Ascending aorta (tissue), 2 donors: ENCODE data around the gene UTS2R. TPM values are rescaled to one million over a fixed set of nuclear protein-coding genes. Genes with fewer than 3 reads are reported as not detected.

Experiments used
- DNase-seq, 2 donors: peaks; one replicate each; pipeline ENCODE4 v3.0.0-alpha.2; 2019; ENCODE audit warnings: low spot score in 2 of 2
- H3K27ac ChIP-seq, 2 donors: fragments of 200-600 bp; sonication (generic); one replicate each; pipeline ENCODE4 v1.5.1; 2016 to 2017; ENCODE audit warnings: mild to moderate bottlenecking in 1 of 2
- H3K27me3 ChIP-seq: fragments of 200-600 bp; sonication (generic); one replicate; pipeline ENCODE4 v1.5.1; 2017
- H3K36me3 ChIP-seq, 2 donors: fragments of 200-600 bp; sonication (generic); one replicate each; pipeline ENCODE4 v1.5.1; 2016
- H3K4me1 ChIP-seq, 2 donors: fragments of 200-600 bp; sonication (generic); one replicate each; pipeline ENCODE4 v1.5.1; 2016 to 2017; ENCODE audit warnings: mild to moderate bottlenecking in 1 of 2
- H3K4me3 ChIP-seq, 2 donors: fragments of 200-600 bp; sonication (generic); one replicate each; pipeline ENCODE4 v1.5.1; 2016 to 2017; ENCODE audit warnings: mild to moderate bottlenecking in 1 of 2
- H3K9me3 ChIP-seq, 2 donors: fragments of 200-600 bp; sonication (generic); one replicate each; pipeline ENCODE4 v1.5.1; 2016
- intact Hi-C: fragments of 100-400 bp; cut with DNase I; formaldehyde crosslinking; loops from one replicate; pipeline ENCODE4 v1.15.1; 2023
- total RNA-seq: library from RNA; depleted of rRNA; stranded (reverse); fragments of >200 nt; gene quantifications from one replicate; pipeline ENCODE4 v1.1.0, GENCODE V29; 2016
- TF ChIP-seq, protein P1 (sequence below), 3 experiments: fragments of 200-600 bp in 2 of 3; fragments of 450-650 bp in 1 of 3; sonication (generic) in 2 of 3; IDR thresholded peaks; one replicate each; pipeline ENCODE4 v1.5.1; 2016 to 2019; ENCODE audit warnings: antibody characterized with exemption in 3 of 3, mild to moderate bottlenecking in 1 of 3, moderate library complexity in 1 of 3

UTS2R gene
- not detected for total RNA-seq

- Histone ChIP-seq H3K4me1 (peaks cover 9 to 10% of the 10 kb centered on the region in 2 donors), H3K4me3 (peak within 1 kb of the TSS; percentile 32 to 52), H3K27ac (no peak within 1 kb of the TSS), H3K36me3 (no peaks in the 10 kb centered on the region), H3K9me3 (no peaks in the 10 kb centered on the region), H3K27me3 (peaks cover 14% of the 10 kb centered on the region)
- DNase-seq: no peak
- intact Hi-C loops: no loop called here
- TF ChIP-seq, protein P1, sequence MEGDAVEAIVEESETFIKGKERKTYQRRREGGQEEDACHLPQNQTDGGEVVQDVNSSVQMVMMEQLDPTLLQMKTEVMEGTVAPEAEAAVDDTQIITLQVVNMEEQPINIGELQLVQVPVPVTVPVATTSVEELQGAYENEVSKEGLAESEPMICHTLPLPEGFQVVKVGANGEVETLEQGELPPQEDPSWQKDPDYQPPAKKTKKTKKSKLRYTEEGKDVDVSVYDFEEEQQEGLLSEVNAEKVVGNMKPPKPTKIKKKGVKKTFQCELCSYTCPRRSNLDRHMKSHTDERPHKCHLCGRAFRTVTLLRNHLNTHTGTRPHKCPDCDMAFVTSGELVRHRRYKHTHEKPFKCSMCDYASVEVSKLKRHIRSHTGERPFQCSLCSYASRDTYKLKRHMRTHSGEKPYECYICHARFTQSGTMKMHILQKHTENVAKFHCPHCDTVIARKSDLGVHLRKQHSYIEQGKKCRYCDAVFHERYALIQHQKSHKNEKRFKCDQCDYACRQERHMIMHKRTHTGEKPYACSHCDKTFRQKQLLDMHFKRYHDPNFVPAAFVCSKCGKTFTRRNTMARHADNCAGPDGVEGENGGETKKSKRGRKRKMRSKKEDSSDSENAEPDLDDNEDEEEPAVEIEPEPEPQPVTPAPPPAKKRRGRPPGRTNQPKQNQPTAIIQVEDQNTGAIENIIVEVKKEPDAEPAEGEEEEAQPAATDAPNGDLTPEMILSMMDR (IDR thresholded peaks at IDR 0.05): no peak
These were observed at the start of gene UTS2R for GRCh38 chr17:82371333-82372248. Gene UTS2R (plus strand): TSS chr17:82371765. CDS start chr17:82374325, 2,560 bp downstream.

- Histone ChIP-seq H3K9me3 (no peaks in the 10 kb centered on the region), H3K27me3 (peaks cover 5% of the 10 kb centered on the region), H3K4me1 (peaks cover 0 to 5% of the 10 kb centered on the region in 2 donors), H3K36me3 (no peaks in the 10 kb centered on the region), H3K27ac (no peak overlapping the region), H3K4me3 (no peak overlapping the region)
- TF ChIP-seq, protein P1 (IDR thresholded peaks at IDR 0.05): no peak
- intact Hi-C loops: loop anchor here (1.0 to 2.0 kb wide), 2 partner anchors 85 to 116 kb away; no protein-coding TSS in a partner anchor
- no peak for DNase-seq
These were observed 49.6 kb upstream of the UTS2R start for GRCh38 chr17:82321947-82322466.

GRCh38 chr17:82322526-82323453, 48.8 kb upstream of the UTS2R start:
- TF ChIP-seq, protein P1 (IDR thresholded peaks at IDR 0.05): no peak
- Histone ChIP-seq H3K4me3 (no peak overlapping the region), H3K36me3 (no peaks in the 10 kb centered on the region), H3K4me1 (peaks cover 0 to 5% of the 10 kb centered on the region in 2 donors), H3K27ac (no peak overlapping the region), H3K9me3 (no peaks in the 10 kb centered on the region), H3K27me3 (peaks cover 5% of the 10 kb centered on the region)
- DNase-seq: no peak
- intact Hi-C loops: no loop called here

DNA sequence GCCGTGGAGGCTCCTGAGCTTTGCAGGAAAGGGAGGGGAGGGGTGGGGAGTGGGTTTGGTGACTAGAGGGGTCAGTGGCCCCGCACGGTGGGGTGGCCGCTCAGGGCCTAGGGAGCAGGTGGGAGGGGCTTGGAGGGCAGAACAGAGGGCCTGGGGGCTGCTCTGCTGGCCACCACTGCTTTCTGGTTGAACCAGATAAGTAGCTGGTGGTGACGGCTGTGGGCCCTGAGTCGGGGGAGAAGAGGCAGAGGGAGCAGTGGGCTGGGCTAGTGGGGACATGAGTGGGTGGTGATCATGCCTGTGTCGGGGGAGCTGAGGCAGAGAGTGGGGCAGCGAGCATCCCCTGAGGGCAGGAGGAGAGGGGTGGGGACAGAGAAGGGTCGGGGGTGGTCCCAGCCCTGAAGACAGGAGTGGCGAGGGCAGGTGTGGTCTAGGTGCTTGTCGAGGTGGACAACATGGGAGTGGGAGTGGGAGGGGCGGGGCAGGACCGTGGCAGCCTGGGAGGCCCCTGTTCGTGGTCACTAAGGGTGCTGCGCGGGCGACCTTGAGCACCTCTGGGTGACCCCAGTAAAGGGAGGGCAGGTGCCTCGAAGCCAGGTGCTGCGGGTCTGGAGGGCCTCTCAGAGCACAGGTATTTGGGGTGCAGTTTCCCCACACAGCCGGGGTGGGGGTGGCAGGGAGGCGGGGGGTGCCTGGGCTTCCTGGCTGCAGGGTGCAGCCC, 47.9 kb upstream of the UTS2R start:
- no peaks in the 10 kb centered on the region for H3K9me3 ChIP-seq
- TF ChIP-seq, protein P1 (IDR thresholded peaks at IDR 0.05): no peak
- no peak overlapping the region for H3K4me3 ChIP-seq
- DNase-seq: no peak
- intact Hi-C loops: no loop called here
- H3K36me3 ChIP-seq: no peaks in the 10 kb centered on the region
- no peak overlapping the region for H3K27ac ChIP-seq
- H3K27me3 ChIP-seq: peaks cover 5% of the 10 kb centered on the region
- H3K4me1 ChIP-seq: peaks cover 0 to 5% of the 10 kb centered on the region in 2 donors
